IMR-90 (cell line): ENCODE data around the gene COLEC11. TPM values are rescaled to one million over a fixed set of nuclear protein-coding genes. Genes with fewer than 3 reads are reported as not detected.

Experiments
- ATAC-seq: fragments of 200-7000 bp; cut with Tn5 transposase; 2 replicates; pipeline ENCODE4 v1.9.1; 2020; ENCODE audit warnings: low read depth, mild to moderate bottlenecking, moderate library complexity
- BruUV-seq: library from RNA; stranded (reverse); fragments of 400-500 nt; replicated peaks from 2 replicates; lab custom pipeline; 2021; lab: Mats Ljungman, UMichigan
- CTCF ChIA-PET: fragments of 300-600 bp; formaldehyde crosslinking; extraction: SDS; loops from one replicate; lab custom pipeline; 2021; ENCODE audit warnings: antibody characterized with exemption; lab: Yijun Ruan, JAX
- POLR2A ChIA-PET: fragments of 300-600 bp; sonication (Branson Sonifier 250); formaldehyde crosslinking; loops from one replicate; lab custom pipeline; 2022; ENCODE audit warnings: antibody characterized with exemption; ENCODE audit not compliant: unreplicated experiment; lab: Charles Lee
- DNase-seq: peaks from one replicate; pipeline ENCODE4 v3.0.0; 2013
- H2AFZ ChIP-seq: replicated peaks from 2 replicates; pipeline ENCODE3; 2013; ENCODE audit warnings: low read length, mild to moderate bottlenecking; ENCODE audit not compliant: poor library complexity
- H2AK5ac ChIP-seq: 2 replicates; pipeline ENCODE4 v1.6.1; 2013; ENCODE audit warnings: low read depth, low read length, inconsistent platforms
- H2AK9ac ChIP-seq: replicated peaks from 2 replicates; pipeline ENCODE3; 2013; ENCODE audit warnings: mild to moderate bottlenecking, low read depth, low read length, moderate library complexity; ENCODE audit not compliant: poor library complexity
- H2BK120ac ChIP-seq: 2 replicates; pipeline ENCODE4 v1.6.1; 2013; ENCODE audit warnings: low read depth, low read length, inconsistent platforms
- H2BK15ac ChIP-seq: 3 replicates; pipeline ENCODE4 v1.6.1; 2013; ENCODE audit warnings: low read depth, low read length, inconsistent platforms
- H2BK20ac ChIP-seq: 2 replicates; pipeline ENCODE4 v1.6.1; 2013; ENCODE audit warnings: low read depth, mild to moderate bottlenecking, inconsistent platforms, low read length, moderate library complexity
- H2BK5ac ChIP-seq: 2 replicates; pipeline ENCODE4 v1.6.1; 2013; ENCODE audit warnings: mild to moderate bottlenecking, low read depth, low read length, inconsistent platforms; ENCODE audit not compliant: poor library complexity, severe bottlenecking
- H3K14ac ChIP-seq: replicated peaks from 2 replicates; pipeline ENCODE4 v1.6.1; 2013; ENCODE audit warnings: low read depth, low read length, inconsistent platforms
- H3K18ac ChIP-seq: 2 replicates; pipeline ENCODE4 v1.6.1; 2013; ENCODE audit warnings: low read depth, low read length, control low read depth
- H3K23ac ChIP-seq: 2 replicates; pipeline ENCODE4 v1.6.1; 2013; ENCODE audit warnings: low read depth, low read length, inconsistent platforms
- H3K27ac ChIP-seq: 2 replicates; pipeline ENCODE4 v1.5.1; 2013; ENCODE audit warnings: mild to moderate bottlenecking, control low read depth, low read length; ENCODE audit not compliant: insufficient read depth
- H3K27me3 ChIP-seq: 2 replicates; pipeline ENCODE4 v1.6.1; 2013; ENCODE audit warnings: low read length; ENCODE audit not compliant: control insufficient read depth, insufficient read depth
- H3K36me3 ChIP-seq: 2 replicates; pipeline ENCODE4 v1.6.1; 2013; ENCODE audit warnings: low read length, mixed read lengths; ENCODE audit not compliant: control insufficient read depth, insufficient read depth
- H3K4ac ChIP-seq: 2 replicates; pipeline ENCODE4 v1.6.1; 2013; ENCODE audit warnings: low read depth, low read length, inconsistent platforms
- H3K4me1 ChIP-seq: 2 replicates; pipeline ENCODE4 v1.6.1; 2013; ENCODE audit warnings: low read length, mixed read lengths; ENCODE audit not compliant: control insufficient read depth, insufficient read depth
- H3K4me2 ChIP-seq: 2 replicates; pipeline ENCODE4 v1.6.1; 2013; ENCODE audit warnings: low read depth, mild to moderate bottlenecking, control low read depth, low read length, moderate library complexity
- H3K4me3 ChIP-seq: 2 replicates; pipeline ENCODE4 v1.5.1; 2013; ENCODE audit warnings: low read depth, mild to moderate bottlenecking, control low read depth, low read length, moderate library complexity; ENCODE audit not compliant: insufficient read depth
- H3K56ac ChIP-seq: 2 replicates; pipeline ENCODE4 v1.6.1; 2013; ENCODE audit warnings: low read length, inconsistent platforms; ENCODE audit not compliant: insufficient read depth; ENCODE audit errors: extremely low read depth
- H3K79me1 ChIP-seq, 2 experiments: 2 replicates each; pipeline ENCODE4 v1.6.1; 2013; ENCODE audit warnings: low read length in 2 of 2, inconsistent platforms in 1 of 2, low read depth in 1 of 2
- H3K9ac ChIP-seq: 2 replicates; pipeline ENCODE4 v1.6.1; 2013; ENCODE audit warnings: low read depth, low read length, control low read depth
- H3K9me1 ChIP-seq: 2 replicates; pipeline ENCODE4 v1.6.1; 2013; ENCODE audit warnings: low read length, inconsistent platforms; ENCODE audit not compliant: insufficient read depth
- H3K9me3 ChIP-seq: 2 replicates; pipeline ENCODE4 v1.6.1; 2013; ENCODE audit warnings: low read length; ENCODE audit not compliant: control insufficient read depth, insufficient read depth
- H4K20me1 ChIP-seq: 2 replicates; pipeline ENCODE4 v1.6.1; 2013; ENCODE audit warnings: low read length, inconsistent platforms; ENCODE audit not compliant: insufficient read depth
- H4K5ac ChIP-seq: 2 replicates; pipeline ENCODE4 v1.6.1; 2013; ENCODE audit warnings: mild to moderate bottlenecking, low read depth, low read length, control low read depth
- H4K8ac ChIP-seq, 2 experiments: 2 replicates each; pipeline ENCODE4 v1.6.1; 2013; ENCODE audit warnings: low read depth in 2 of 2, low read length in 2 of 2, control low read depth in 1 of 2, inconsistent platforms in 1 of 2
- H4K91ac ChIP-seq: 2 replicates; pipeline ENCODE4 v1.6.1; 2013; ENCODE audit warnings: low read depth, low read length, inconsistent platforms; ENCODE audit not compliant: insufficient read depth
- BHLHE40 ChIP-seq: fragments of 150-350 bp; IDR thresholded peaks from 2 replicates; pipeline ENCODE4 v1.6.1; 2016; ENCODE audit warnings: mild to moderate bottlenecking, low read depth, low read length
- CEBPB ChIP-seq: IDR thresholded peaks from 2 replicates; pipeline ENCODE4 v1.6.1; 2012; ENCODE audit warnings: low read depth, low read length, improper control_type of control experiment
- CHD1 ChIP-seq: IDR thresholded peaks from 2 replicates; pipeline ENCODE4 v1.6.1; 2012; ENCODE audit warnings: low read depth, low read length, improper control_type of control experiment
- MAFK ChIP-seq: IDR thresholded peaks from 2 replicates; pipeline ENCODE4 v1.6.1; 2012; ENCODE audit warnings: low read depth, low read length, improper control_type of control experiment
- MAZ ChIP-seq: IDR thresholded peaks from 2 replicates; pipeline ENCODE4 v1.6.1; 2012; ENCODE audit warnings: low read depth, mild to moderate bottlenecking, low read length, improper control_type of control experiment, moderate library complexity, borderline replicate concordance
- MXI1 ChIP-seq: IDR thresholded peaks from 2 replicates; pipeline ENCODE4 v1.6.1; 2012; ENCODE audit warnings: low read depth, mild to moderate bottlenecking, low read length, moderate library complexity, borderline replicate concordance
- NFE2L2 ChIP-seq: fragments of 150-350 bp; IDR thresholded peaks from 2 replicates; pipeline ENCODE4 v1.6.1; 2016; ENCODE audit warnings: low read depth, mild to moderate bottlenecking, low read length
- POLR2A ChIP-seq: IDR thresholded peaks from 2 replicates; pipeline ENCODE4 v1.6.1; 2012; ENCODE audit warnings: mild to moderate bottlenecking, low read depth, low read length
- RAD21 ChIP-seq: IDR thresholded peaks from 2 replicates; pipeline ENCODE4 v1.6.1; 2012; ENCODE audit warnings: low read length, improper control_type of control experiment
- RFX5 ChIP-seq: IDR thresholded peaks from 2 replicates; pipeline ENCODE4 v1.8.0; 2012; ENCODE audit warnings: low read depth, mild to moderate bottlenecking, low read length, moderate library complexity
- WGBS, 2 experiments: methylation state at CpG; one replicate each; pipeline versions ENCODE4 v1.1.5 to v1.1.7; 2013; ENCODE audit warnings: missing lambda C conversion rate in 2 of 2; ENCODE audit not compliant: insufficient read length in 1 of 2; ENCODE audit errors: extremely low coverage in 2 of 2; 5-methylcytosine and 5-hydroxymethylcytosine counted together
- dilution Hi-C: fragments of 300-500 bp; cut with HindIII; formaldehyde crosslinking; loops from one replicate; pipeline ENCODE4 v1.14.3; 2018; ENCODE audit warnings: low sequenced_read_pairs; ENCODE audit not compliant: unreplicated experiment
- in situ Hi-C: fragments of 300-500 bp; cut with MboI; formaldehyde crosslinking; loops from 3 replicates; pipeline ENCODE4 v1.14.3; 2019; ENCODE audit warnings: low sequenced_read_pairs, inconsistent platforms, mixed read lengths
- intact Hi-C: fragments of 100-400 bp; cut with micrococcal nuclease; formaldehyde crosslinking; loops from 2 replicates; pipeline ENCODE4 v1.10.0; 2022
- polyA plus RNA-seq, 3 experiments: library from polyadenylated mRNA; depleted of rRNA; stranded (reverse); fragments of >200 nt; gene quantifications; 2 replicates each; pipeline ENCODE4 v1.2.3, GENCODE V29; 2012; ENCODE audit warnings: low replicate concordance in 1 of 3
- total RNA-seq: library from RNA; depleted of rRNA; stranded (reverse); fragments of >200 nt; gene quantifications from 2 replicates; pipeline ENCODE4 v1.2.3, GENCODE V29; 2012
- TF ChIP-seq, protein P1 (sequence below): fragments of 150-350 bp; IDR thresholded peaks from 2 replicates; pipeline ENCODE4 v1.6.1; 2017; ENCODE audit warnings: mild to moderate bottlenecking, antibody characterized with exemption, low read length, low read depth

The COLEC11 gene
- total and polyA plus RNA-seq, 2 of the 4 experiments (the other 2 are of a cell fraction), result under 0.01 to 0.24 TPM

- no peak overlapping the region for H4K91ac ChIP-seq
- no peak overlapping the region for H2AK9ac ChIP-seq
- POLR2A ChIA-PET, result no interaction called here
- H3K36me3 ChIP-seq, result no peaks in the 10 kb centered on the region
- H3K9me1 ChIP-seq, result no peaks in the 10 kb centered on the region
- no peak overlapping the region for H3K4me3 ChIP-seq
- H2BK20ac ChIP-seq, result no peak overlapping the region
- no peak overlapping the region for H2BK120ac ChIP-seq
- no peaks in the 10 kb centered on the region for H3K4me1 ChIP-seq
- no peak overlapping the region for H2AFZ ChIP-seq
- no peak for TF ChIP-seq POLR2A
- no peak for TF ChIP-seq CHD1
- TF ChIP-seq, protein P1, sequence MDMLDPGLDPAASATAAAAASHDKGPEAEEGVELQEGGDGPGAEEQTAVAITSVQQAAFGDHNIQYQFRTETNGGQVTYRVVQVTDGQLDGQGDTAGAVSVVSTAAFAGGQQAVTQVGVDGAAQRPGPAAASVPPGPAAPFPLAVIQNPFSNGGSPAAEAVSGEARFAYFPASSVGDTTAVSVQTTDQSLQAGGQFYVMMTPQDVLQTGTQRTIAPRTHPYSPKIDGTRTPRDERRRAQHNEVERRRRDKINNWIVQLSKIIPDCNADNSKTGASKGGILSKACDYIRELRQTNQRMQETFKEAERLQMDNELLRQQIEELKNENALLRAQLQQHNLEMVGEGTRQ, result no peak
- TF ChIP-seq BHLHE40, result no peak
- TF ChIP-seq RFX5, result no peak
- no peak for TF ChIP-seq CEBPB
- TF ChIP-seq MAFK, result no peak
- no peak for TF ChIP-seq MAZ
- TF ChIP-seq NFE2L2, result no peak
- TF ChIP-seq MXI1, result no peak
- no peak for TF ChIP-seq RAD21
- H4K8ac ChIP-seq, result no peak overlapping the region
- no peaks in the 10 kb centered on the region for H3K9me3 ChIP-seq
- no peak overlapping the region for H3K27ac ChIP-seq
- H3K27me3 ChIP-seq, result peaks cover 8% of the 10 kb centered on the region
- DNase-seq (no peak), ATAC-seq (no peak)
- in situ Hi-C loops, result no loop called here
- no peak overlapping the region for H3K4ac ChIP-seq
- H3K79me1 ChIP-seq, result no peaks in the 10 kb centered on the region
- H2BK15ac ChIP-seq, result no peak overlapping the region
- CTCF ChIA-PET, result no interaction called here
- H3K4me2 ChIP-seq, result no peak overlapping the region
- H3K14ac ChIP-seq, result no peak overlapping the region
- H3K18ac ChIP-seq, result no peak overlapping the region
- no peak overlapping the region for H2AK5ac ChIP-seq
- intact Hi-C loops, result no loop called here
- dilution Hi-C loops, result no loop called here
- H2BK5ac ChIP-seq, result no peak overlapping the region
- no peak overlapping the region for H3K56ac ChIP-seq
- H4K20me1 ChIP-seq, result no peaks in the 10 kb centered on the region
- H3K23ac ChIP-seq, result no peak overlapping the region
- no peak overlapping the region for H4K5ac ChIP-seq
- no peak overlapping the region for H3K9ac ChIP-seq
- WGBS, 2 experiments, result 87% methylated on average over 10 of the region's 18 CpGs; no CpG with 5 or more reads in 1 of the 2 experiments
- BruUV-seq, result no TSS peak
These were observed 85.8 kb downstream of the COLEC11 start for GRCh38 chr2:3680548-3681345.
